B cell (primary cell): ENCODE measurements around the gene RAP2C. TPM values are rescaled to one million over a fixed set of nuclear protein-coding genes. Genes with fewer than 3 reads are reported as not detected.

Experiments used
- ATAC-seq: fragments of 200-7000 bp; cut with Tn5 transposase; one replicate; pipeline ENCODE4 v1.10.0; 2021; ENCODE audit warnings: low read depth, mild to moderate bottlenecking, moderate number of reproducible peaks, moderate library complexity
- CTCF ChIA-PET: fragments of 350-600 bp; sonication (Branson Sonifier 250); formaldehyde crosslinking; loops from one replicate; lab custom pipeline; 2021; ENCODE audit warnings: antibody characterized with exemption, inconsistent platforms; lab: Charles Lee
- POLR2A ChIA-PET: fragments of 350-600 bp; sonication (Branson Sonifier 250); formaldehyde crosslinking; loops from one replicate; lab custom pipeline; 2021; ENCODE audit warnings: antibody characterized with exemption; lab: Charles Lee
- DNase-seq: peaks from one replicate; pipeline ENCODE4 v3.0.0; 2013
- H2AFZ ChIP-seq: 2 replicates; pipeline ENCODE4 v1.6.1; 2012; ENCODE audit warnings: mild to moderate bottlenecking, low read depth, low read length; ENCODE audit not compliant: insufficient read depth, poor library complexity, severe bottlenecking
- H3K27ac ChIP-seq, 2 donors: 1 replicate in 1 of 2; 2 replicates in 1 of 2; pipeline ENCODE4 v1.5.1; 2012 to 2013; ENCODE audit warnings: low read length in 2 of 2, mild to moderate bottlenecking in 2 of 2, moderate library complexity in 1 of 2
- H3K27me3 ChIP-seq, 4 experiments: fragments of 200-600 bp in 1 of 4; sonication (generic) in 1 of 4; replicated peaks in 1 of 4; 1 replicate in 2 of 4; 2 replicates in 2 of 4; pipeline versions ENCODE4 v1.6.1 to v1.7.0; 2013 to 2016; ENCODE audit warnings: low read length in 3 of 4, mild to moderate bottlenecking in 2 of 4, mixed read lengths in 1 of 4, moderate library complexity in 1 of 4; ENCODE audit not compliant: insufficient read depth in 4 of 4, control insufficient read depth in 3 of 4; ENCODE audit errors: control extremely low read depth in 1 of 4
- H3K36me3 ChIP-seq, 2 experiments: replicated peaks in 1 of 2; 1 replicate in 1 of 2; 2 replicates in 1 of 2; pipeline versions ENCODE4 v1.6.1 to v1.7.1; 2013; ENCODE audit warnings: low read length in 1 of 2; ENCODE audit not compliant: insufficient read depth in 2 of 2, control insufficient read depth in 1 of 2; ENCODE audit errors: control extremely low read depth in 1 of 2, extremely low read depth in 1 of 2
- H3K4me1 ChIP-seq, 2 donors: fragments of 200-600 bp in 1 of 2; sonication (generic) in 1 of 2; 1 replicate in 1 of 2; 2 replicates in 1 of 2; pipeline versions ENCODE4 v1.5.1 to v1.6.1; 2013 to 2017; ENCODE audit warnings: low read length in 2 of 2; ENCODE audit not compliant: control insufficient read depth in 2 of 2, insufficient read depth in 2 of 2
- H3K4me2 ChIP-seq: replicated peaks from 2 replicates; pipeline ENCODE3; 2012; ENCODE audit warnings: mild to moderate bottlenecking, low read depth, low read length; ENCODE audit not compliant: poor library complexity, severe bottlenecking
- H3K4me3 ChIP-seq, 5 experiments: fragments of 200-600 bp in 1 of 5; sonication (generic) in 1 of 5; 1 replicate in 3 of 5; 2 replicates in 2 of 5; pipeline versions ENCODE4 v1.5.1 to v1.7.0; 2011 to 2016; ENCODE audit warnings: low read length in 4 of 5, mild to moderate bottlenecking in 4 of 5, low read depth in 2 of 5, control low read depth in 1 of 5, moderate library complexity in 1 of 5; ENCODE audit not compliant: insufficient read depth in 1 of 5; ENCODE audit errors: control extremely low read depth in 1 of 5, extremely low read depth in 1 of 5
- H3K79me2 ChIP-seq: fragments of 200-600 bp; sonication (generic); one replicate; pipeline ENCODE4 v1.6.0; 2016; ENCODE audit warnings: low read length; ENCODE audit not compliant: control insufficient read depth, insufficient read depth
- H3K9ac ChIP-seq: fragments of 200-600 bp; sonication (generic); 2 replicates; pipeline ENCODE4 v1.6.1; 2017; ENCODE audit warnings: mild to moderate bottlenecking, low read length, moderate library complexity
- H3K9me3 ChIP-seq, 3 donors: one replicate each; pipeline versions ENCODE4 v1.6.1 to v1.7.1; 2013; ENCODE audit warnings: low read length in 2 of 3; ENCODE audit not compliant: control insufficient read depth in 2 of 3, insufficient read depth in 1 of 3; ENCODE audit errors: control extremely low read depth in 1 of 3
- H4K20me1 ChIP-seq: 2 replicates; pipeline ENCODE4 v1.6.0; 2012; ENCODE audit warnings: mild to moderate bottlenecking, low read length; ENCODE audit not compliant: insufficient read depth, control insufficient read depth, poor library complexity, severe bottlenecking
- H3K27ac Mint-ChIP-seq: one replicate; pipeline ENCODE4 v1.8.0; 2021; ENCODE audit warnings: mixed read lengths
- H3K27me3 Mint-ChIP-seq: one replicate; pipeline ENCODE4 v1.8.0; 2021; ENCODE audit warnings: mixed read lengths
- H3K4me1 Mint-ChIP-seq: one replicate; pipeline ENCODE4 v1.8.0; 2021; ENCODE audit warnings: mixed read lengths
- H3K4me3 Mint-ChIP-seq: one replicate; pipeline ENCODE4 v1.8.0; 2021; ENCODE audit warnings: mixed read lengths
- H3K9me3 Mint-ChIP-seq: one replicate; pipeline ENCODE4 v1.8.0; 2022; ENCODE audit warnings: mixed read lengths; ENCODE audit not compliant: insufficient read depth
- CTCF ChIP-seq: fragments of 200-600 bp; IDR thresholded peaks from one replicate; pipeline ENCODE4 v1.8.0; 2022; ENCODE audit warnings: antibody characterized with exemption, mild to moderate bottlenecking
- EZH2 ChIP-seq: IDR thresholded peaks from 2 replicates; pipeline ENCODE4 v1.6.1; 2012; ENCODE audit warnings: borderline replicate concordance, low read depth, mild to moderate bottlenecking, moderate library complexity, low read length; ENCODE audit not compliant: insufficient read depth, poor library complexity, severe bottlenecking
- WGBS: methylation state at CpG from one replicate; pipeline ENCODE4 v1.1.5; 2013; ENCODE audit warnings: missing lambda C conversion rate; ENCODE audit not compliant: insufficient coverage; 5-methylcytosine and 5-hydroxymethylcytosine counted together
- intact Hi-C: fragments of 100-400 bp; cut with micrococcal nuclease; formaldehyde crosslinking; loops from one replicate; pipeline ENCODE4 v1.10.0; 2022
- polyA plus RNA-seq: library from polyadenylated mRNA; depleted of rRNA; stranded (reverse); fragments of >200 nt; gene quantifications from 2 replicates; pipeline ENCODE4 v1.2.3, GENCODE V29; 2012
- total RNA-seq, 2 donors: library from RNA; stranded (reverse); fragments of 120-200 nt in 1 of 2; gene quantifications; 1 replicate in 1 of 2; 2 replicates in 1 of 2; pipeline versions ENCODE4 v1.2.3 to v1.2.4, GENCODE V29; 2013 to 2022

The RAP2C gene
- total and polyA plus RNA-seq, 2 donors (not counting 1 experiment from before 2014, with no cell fraction given) = 23.2 to 46.0 TPM

GRCh38 chrX:132171881-132172280 lies 47.4 kb downstream of the RAP2C start:
- POLR2A ChIA-PET = no interaction called here
- no peak for TF ChIP-seq CTCF
- TF ChIP-seq EZH2 = no peak
- Histone ChIP-seq H3K36me3 (no peaks in the 10 kb centered on the region), H3K79me2 (no peaks in the 10 kb centered on the region), H3K9me3 (no peaks in the 10 kb centered on the region), H3K27ac (no peak overlapping the region), H3K9ac (no peak overlapping the region), H3K4me1 (no peaks in the 10 kb centered on the region), H2AFZ (no peak overlapping the region), H3K27me3 (no peaks in the 10 kb centered on the region), H3K4me2 (no peak overlapping the region), H4K20me1 (no peaks in the 10 kb centered on the region), H3K4me3 (no peak overlapping the region)
- H3K9me3 Mint-ChIP-seq = no peaks in the 10 kb centered on the region
- ATAC-seq (no peak), DNase-seq (no peak)
- no peak overlapping the region for H3K4me3 Mint-ChIP-seq
- intact Hi-C loops = no loop called here
- H3K4me1 Mint-ChIP-seq = no peaks in the 10 kb centered on the region
- H3K27me3 Mint-ChIP-seq = peaks cover 3% of the 10 kb centered on the region
- 100% methylated on average over 1 of the region's 3 CpGs for WGBS
- H3K27ac Mint-ChIP-seq = no peak overlapping the region
- CTCF ChIA-PET = no interaction called here

- Histone ChIP-seq H3K36me3 (no peaks in the 10 kb centered on the region), H3K27ac (no peak overlapping the region), H4K20me1 (no peaks in the 10 kb centered on the region), H3K4me2 (no peak overlapping the region), H3K4me1 (no peaks in the 10 kb centered on the region), H3K9ac (no peak overlapping the region), H2AFZ (no peak overlapping the region), H3K27me3 (no peaks in the 10 kb centered on the region), H3K4me3 (no peak overlapping the region), H3K79me2 (no peaks in the 10 kb centered on the region), H3K9me3 (no peaks in the 10 kb centered on the region)
- CTCF ChIA-PET = no interaction called here
- Mint-ChIP-seq H3K9me3 (no peaks in the 10 kb centered on the region), H3K27me3 (peaks cover 3% of the 10 kb centered on the region), H3K4me1 (no peaks in the 10 kb centered on the region), H3K4me3 (no peak overlapping the region), H3K27ac (no peak overlapping the region)
- POLR2A ChIA-PET = no interaction called here
- no CpG with 5 or more reads among the region's 3 CpGs for WGBS
- DNase-seq (no peak), ATAC-seq (no peak)
- TF ChIP-seq CTCF (no peak), EZH2 (no peak)
- intact Hi-C loops = no loop called here
Measured at GRCh38 chrX:132171478-132171877, 47.8 kb downstream of the RAP2C start.
